ENCODE data around the gene MAPK8IP2. TPM values are rescaled to one million over a fixed set of nuclear protein-coding genes. Genes with fewer than 3 reads are reported as not detected.
"Not testable (repeated sequence)": the region's sequence is repeated elsewhere in the genome, so short reads cannot be mapped to it uniquely, and the experiment has no call there.

Gene MAPK8IP2
- total RNA-seq, 1 donor from 2014 or later, result 1.7 TPM

- no peak for TF ChIP-seq CTCF (IDR thresholded peaks at IDR 0.05)
- no peaks in the 10 kb centered on the region for H3K9me3 ChIP-seq
- H3K27me3 ChIP-seq (ENCODE audit: low read depth), result no peaks in the 10 kb centered on the region
- peaks cover 16% of the 10 kb centered on the region for H3K4me1 ChIP-seq
- peak overlapping the region; percentile 6 for H3K4me3 ChIP-seq
- DNase-seq (peak; percentile 52), ATAC-seq (peak; percentile 85 to 87)
- H3K36me3 ChIP-seq, result no peaks in the 10 kb centered on the region
- intact Hi-C loops (cut with DNase I), result no loop called here
- H3K27ac ChIP-seq, result peak overlapping the region; percentile 73
Observed at GRCh38 chr22:50656122-50657070, 55.8 kb downstream of the MAPK8IP2 start.

DNA sequence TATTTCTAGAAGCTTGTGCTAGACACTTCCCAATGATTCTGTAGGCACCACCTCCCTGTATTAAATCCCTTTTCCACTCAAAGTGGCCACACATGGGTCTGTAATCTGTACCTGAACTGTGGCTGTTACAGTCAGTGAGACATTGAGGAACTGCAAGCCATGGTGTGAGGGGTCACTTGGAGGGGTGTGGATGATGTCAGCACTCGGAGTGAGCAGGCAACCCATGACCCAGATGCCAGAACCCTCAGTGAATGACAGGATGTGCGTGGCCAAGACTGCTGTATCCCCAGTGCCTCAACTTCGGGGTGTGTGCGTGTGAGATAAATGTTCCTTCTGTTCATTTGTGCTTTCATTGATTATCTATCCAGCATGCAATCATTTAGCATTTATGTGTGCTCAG is 57.3 kb downstream of the MAPK8IP2 start:
- no peak overlapping the region for H3K4me3 ChIP-seq
- DNase-seq (no peak), ATAC-seq (peak; percentile 46 to 54)
- H3K4me1 ChIP-seq, result peaks cover 16% of the 10 kb centered on the region
- intact Hi-C loops (cut with DNase I), result no loop called here
- no peak overlapping the region for H3K27ac ChIP-seq
- TF ChIP-seq CTCF (IDR thresholded peaks at IDR 0.05), result no peak
- no peaks in the 10 kb centered on the region for H3K36me3 ChIP-seq
- no peaks in the 10 kb centered on the region for H3K27me3 ChIP-seq (ENCODE audit: low read depth)
- no peaks in the 10 kb centered on the region for H3K9me3 ChIP-seq

DNA sequence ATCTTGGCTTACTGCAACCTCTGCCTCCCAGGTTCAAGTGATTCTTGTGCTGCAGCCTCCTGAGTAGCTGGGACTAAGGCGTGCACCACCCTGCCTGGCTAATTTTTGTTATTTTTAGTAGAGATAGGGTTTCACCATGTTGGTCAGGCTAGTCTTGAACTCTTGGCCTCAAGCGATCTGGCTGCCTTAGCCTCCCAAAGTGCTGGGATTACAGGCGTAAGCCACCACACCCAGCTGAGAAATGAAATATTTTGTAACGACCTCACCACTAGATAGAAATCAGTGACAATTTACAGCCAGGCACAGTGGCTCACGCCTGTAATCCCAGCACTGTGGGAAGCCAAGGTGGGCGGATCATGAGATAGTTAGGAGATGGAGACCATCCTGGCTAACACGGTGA is 59.1 kb downstream of the MAPK8IP2 start:
- H3K27me3 ChIP-seq (ENCODE audit: low read depth); H3K9me3 ChIP-seq; ATAC-seq; H3K27ac ChIP-seq; DNase-seq; H3K4me3 ChIP-seq; intact Hi-C loops (cut with DNase I); H3K36me3 ChIP-seq: not testable (repeated sequence)
- peaks cover 16% of the 10 kb centered on the region for H3K4me1 ChIP-seq

- no peaks in the 10 kb centered on the region for H3K9me3 ChIP-seq
- intact Hi-C loops (cut with DNase I), result no loop called here
- no peak overlapping the region for H3K4me3 ChIP-seq
- no peak for TF ChIP-seq CTCF (IDR thresholded peaks at IDR 0.05)
- no peaks in the 10 kb centered on the region for H3K36me3 ChIP-seq
- H3K27me3 ChIP-seq (ENCODE audit: low read depth), result no peaks in the 10 kb centered on the region
- no peak for ATAC-seq
- peaks cover 16% of the 10 kb centered on the region for H3K4me1 ChIP-seq
- no peak for DNase-seq
- H3K27ac ChIP-seq, result no peak overlapping the region
Observed at GRCh38 chr22:50660306-50660705, 59.7 kb downstream of the MAPK8IP2 start.

Other genes starting within 250 kb of the MAPK8IP2 start
- gene SBF1, start 125.8 kb upstream of the MAPK8IP2 start, total RNA-seq, result 59.0 TPM
- gene ADM2, start 119.2 kb upstream of the MAPK8IP2 start, total RNA-seq, result 1.5 TPM
- gene MIOX, start 113.9 kb upstream of the MAPK8IP2 start, total RNA-seq, result not detected
- 58.8 TPM for gene LMF2, start 93.1 kb upstream of the MAPK8IP2 start, total RNA-seq
- 46.1 TPM for gene NCAPH2, start 92.6 kb upstream of the MAPK8IP2 start, total RNA-seq
- 4.9 TPM for gene SCO2, start 75.2 kb upstream of the MAPK8IP2 start, total RNA-seq
- 151 TPM for gene TYMP, start 70.8 kb upstream of the MAPK8IP2 start, total RNA-seq
- 0.77 TPM for gene KLHDC7B, start 54.9 kb upstream of the MAPK8IP2 start, total RNA-seq
- not detected for gene SYCE3, start 37.9 kb upstream of the MAPK8IP2 start, total RNA-seq
- 12.6 TPM for gene CPT1B, start 22.4 kb upstream of the MAPK8IP2 start, total RNA-seq
- gene CHKB, start 17.9 kb upstream of the MAPK8IP2 start, total RNA-seq, result 76.7 TPM
- gene ARSA, start 27.4 kb downstream of the MAPK8IP2 start, total RNA-seq, result 53.5 TPM
- 50.6 TPM for gene SHANK3, start 72.0 kb downstream of the MAPK8IP2 start, total RNA-seq
- gene ACR, start 137.4 kb downstream of the MAPK8IP2 start, total RNA-seq, result 0.62 TPM
- 46.3 TPM for gene RABL2B, start 182.8 kb downstream of the MAPK8IP2 start, total RNA-seq